GM15510 (cell line): ENCODE data around the gene SPAG7.

Source experiments
- POLR2A ChIP-seq: IDR thresholded peaks from 3 replicates; pipeline ENCODE4 v1.6.1; 2011; ENCODE audit warnings: borderline replicate concordance; ENCODE audit not compliant: insufficient read length; ENCODE audit errors: extremely low read depth

Gene SPAG7

GRCh38 chr17:4919511-4920047 lies 48.0 kb downstream of the SPAG7 start:
- TF ChIP-seq POLR2A: no peak

GRCh38 chr17:4913994-4914393 lies 53.6 kb downstream of the SPAG7 start:
- no peak for TF ChIP-seq POLR2A
